GM21786 (cell line): ENCODE data around the gene ADRA2C.

Experiments
- ATAC-seq: cut with Tn5 transposase; IDR thresholded peaks from one replicate; pipeline ENCODE4 v1.9.1; 2021; ENCODE audit not compliant: unreplicated experiment

The ADRA2C gene

GRCh38 chr4:3791910-3792542 lies 25.8 kb downstream of the ADRA2C start:
- no peak for ATAC-seq

- ATAC-seq = no peak
These were observed 26.6 kb downstream of the ADRA2C start for GRCh38 chr4:3792813-3793212.

- no peak for ATAC-seq
These were observed 27.4 kb downstream of the ADRA2C start for GRCh38 chr4:3793545-3793944.

- no peak for ATAC-seq
These were observed 30.8 kb downstream of the ADRA2C start for GRCh38 chr4:3796960-3797359.

- no peak for ATAC-seq
These were observed 31.9 kb downstream of the ADRA2C start for GRCh38 chr4:3797831-3798790.

DNA sequence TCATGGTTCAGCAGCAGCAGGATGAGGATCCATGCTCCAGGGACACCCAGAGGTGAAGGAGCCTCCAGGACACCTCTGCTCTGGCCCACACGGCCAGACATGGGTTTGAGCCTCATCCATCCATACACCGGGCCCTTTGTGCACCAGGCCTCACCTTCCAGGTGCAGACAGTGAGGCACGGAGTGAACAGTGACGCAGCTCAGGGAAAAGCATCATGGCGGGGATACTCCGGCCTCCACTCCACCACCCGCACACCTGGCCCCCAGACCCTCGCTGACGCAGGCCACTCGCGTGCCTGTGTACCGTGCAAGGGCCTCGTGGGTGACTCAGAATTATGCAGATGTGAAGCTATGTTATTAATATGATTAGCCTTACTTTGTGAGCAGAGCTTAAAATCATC lies 33.3 kb downstream of the ADRA2C start:
- ATAC-seq = no peak

- ATAC-seq = no peak
These were observed 34.2 kb downstream of the ADRA2C start for GRCh38 chr4:3800351-3800750.

GRCh38 chr4:3801521-3801920 lies 35.3 kb downstream of the ADRA2C start:
- no peak for ATAC-seq

DNA sequence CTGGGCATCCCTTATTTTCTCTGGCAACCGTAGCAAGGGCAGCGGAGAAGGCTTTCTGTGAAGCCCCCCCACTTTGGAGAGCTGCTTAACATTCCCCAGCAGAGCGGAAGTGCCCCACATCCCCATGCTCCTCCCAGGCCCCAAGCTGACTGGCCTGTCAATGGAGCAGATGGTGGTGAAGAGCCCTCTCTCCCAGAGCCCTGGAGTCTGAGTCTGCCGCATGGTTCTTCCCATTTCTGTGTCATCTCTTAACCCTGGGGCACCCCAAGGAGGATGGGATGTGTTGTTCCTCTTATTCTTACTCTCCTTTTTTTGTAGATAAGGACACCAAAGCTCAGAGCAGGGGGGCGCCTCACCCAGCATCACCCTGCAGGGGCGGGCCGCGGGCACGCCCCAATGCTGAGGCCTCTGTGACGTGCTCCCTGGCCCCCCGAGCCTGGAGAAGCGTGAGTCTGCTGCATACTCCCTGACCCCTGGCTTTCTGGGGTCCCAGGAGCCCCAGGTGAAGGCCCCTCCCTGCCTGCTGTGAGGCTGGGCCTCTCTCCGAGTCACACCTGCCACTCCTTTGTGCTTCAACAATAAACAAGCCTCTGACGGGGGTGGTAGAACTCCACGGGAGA lies 35.9 kb downstream of the ADRA2C start:
- ATAC-seq = no peak

- ATAC-seq = no peak
These were observed 36.6 kb downstream of the ADRA2C start for GRCh38 chr4:3802571-3803474.

- ATAC-seq = no peak
These were observed 37.3 kb downstream of the ADRA2C start for GRCh38 chr4:3803475-3803847.

GRCh38 chr4:3803946-3804345 lies 37.8 kb downstream of the ADRA2C start:
- no peak for ATAC-seq

GRCh38 chr4:3805026-3805425 lies 38.8 kb downstream of the ADRA2C start:
- ATAC-seq = no peak

DNA sequence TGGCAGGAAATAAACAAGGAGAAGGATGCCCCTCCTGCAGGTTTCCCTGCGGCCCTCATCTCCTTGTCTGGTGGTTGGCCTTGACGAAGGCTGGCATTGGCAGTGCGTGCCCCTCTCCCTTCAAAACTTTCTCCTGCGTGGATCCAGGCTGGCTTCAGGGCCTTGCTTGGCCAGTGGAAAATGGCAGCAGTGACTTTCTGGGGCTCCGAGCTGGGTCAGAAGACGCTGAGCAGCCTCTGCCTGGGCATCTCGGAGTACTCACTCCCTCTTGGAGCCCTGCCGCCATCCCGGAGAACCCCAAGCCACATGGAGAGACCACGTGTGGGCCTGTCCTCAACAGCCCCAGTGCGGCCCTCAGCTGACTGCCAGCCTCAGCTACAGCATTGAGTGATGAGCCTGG lies 39.5 kb downstream of the ADRA2C start:
- no peak for ATAC-seq

GRCh38 chr4:3807311-3807710 lies 41.1 kb downstream of the ADRA2C start:
- ATAC-seq = no peak

DNA sequence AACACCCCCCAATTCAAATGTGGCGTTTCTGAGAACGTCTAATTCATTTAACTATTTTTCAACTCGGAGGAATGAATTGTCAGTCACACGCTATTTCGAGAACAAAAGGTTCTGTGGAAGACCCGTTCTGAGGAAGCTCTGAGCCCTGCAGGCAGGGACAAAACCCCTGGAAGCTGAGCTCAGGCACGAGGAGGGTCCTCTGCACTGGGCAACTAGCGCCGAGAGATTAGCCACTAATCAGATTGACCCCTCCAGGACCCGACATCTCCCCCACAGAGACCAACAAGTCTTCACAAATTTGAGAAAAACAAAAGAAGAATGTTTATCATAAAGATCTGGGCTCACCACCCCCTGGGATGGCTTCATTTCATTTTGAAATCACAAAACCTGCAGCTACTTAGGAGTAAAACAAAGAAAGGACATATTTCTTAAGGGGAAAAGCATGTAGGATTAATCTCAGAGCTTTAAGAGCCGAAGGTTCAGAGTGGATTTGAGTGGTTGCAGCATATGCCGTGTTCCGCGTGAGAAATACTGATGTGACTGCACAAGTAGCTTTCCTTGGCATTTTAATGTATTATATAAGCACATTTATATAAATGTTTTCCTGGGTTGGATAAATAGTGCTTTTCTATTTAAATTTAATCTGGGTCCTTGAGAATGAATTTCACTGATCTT lies 41.8 kb downstream of the ADRA2C start:
- no peak for ATAC-seq

GRCh38 chr4:3808597-3808996 lies 42.4 kb downstream of the ADRA2C start:
- ATAC-seq = no peak

DNA sequence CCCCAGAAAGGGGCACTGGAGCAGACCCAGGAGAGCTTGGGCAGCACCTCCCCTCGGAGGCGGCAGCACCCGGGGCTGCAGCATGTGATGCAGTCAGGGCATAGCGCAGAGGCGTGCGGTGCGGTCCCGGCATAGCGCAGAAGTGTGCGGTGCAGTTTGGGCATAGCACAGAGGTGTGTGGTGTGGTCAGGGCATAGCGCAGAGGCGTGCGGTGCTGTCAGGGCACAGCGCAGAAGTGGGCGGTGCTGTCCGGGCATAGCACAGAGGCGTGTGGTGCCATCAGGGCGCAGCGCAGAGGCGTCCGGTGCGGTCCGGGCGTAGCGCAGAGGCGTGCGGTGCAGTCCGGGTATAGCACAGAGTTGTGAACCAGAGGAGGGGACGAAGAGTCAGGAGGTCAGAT lies 42.8 kb downstream of the ADRA2C start:
- ATAC-seq = no peak

DNA sequence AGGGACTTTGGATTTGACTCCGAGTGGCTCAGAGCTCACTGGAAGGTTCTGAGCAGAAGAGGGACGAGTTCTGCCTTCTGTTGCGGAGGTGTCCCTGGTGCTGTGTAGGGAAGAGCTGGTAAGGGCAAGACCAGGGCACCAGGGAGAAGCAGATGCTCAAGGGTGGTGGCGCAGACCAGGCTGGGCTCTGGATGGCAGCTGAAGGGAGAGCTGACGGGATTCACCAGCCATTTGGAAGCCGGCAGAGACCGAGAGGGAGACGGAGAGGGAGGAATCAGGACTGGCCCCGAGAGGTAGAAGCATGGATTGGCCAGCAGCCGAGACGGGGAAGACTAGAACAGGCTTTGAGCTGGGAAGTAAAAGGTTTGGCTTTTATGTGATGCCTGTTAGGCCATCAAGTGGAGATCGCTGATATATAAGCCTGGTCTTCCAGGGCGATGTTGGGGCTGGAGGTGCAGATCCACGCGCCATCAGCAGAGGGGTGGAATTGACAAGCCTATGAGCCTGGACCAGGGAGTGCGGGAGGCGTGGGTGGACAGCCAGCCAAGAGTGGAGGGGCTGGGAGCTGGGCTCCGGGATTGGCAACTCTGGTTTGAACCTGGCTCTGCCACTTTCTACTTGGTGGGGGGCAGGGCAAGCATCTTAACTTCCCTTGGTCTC lies 43.4 kb downstream of the ADRA2C start:
- no peak for ATAC-seq

GRCh38 chr4:3810111-3810680 lies 44.0 kb downstream of the ADRA2C start:
- ATAC-seq = no peak
